ENCODE data around the gene SMIM33. TPM values are rescaled to one million over a fixed set of nuclear protein-coding genes. Genes with fewer than 3 reads are reported as not detected.

The SMIM33 gene
- total and polyA plus RNA-seq, 9 of the 15 experiments (the other 6 are each of a cell fraction or from before 2014, with no cell fraction given): not detected

DNA sequence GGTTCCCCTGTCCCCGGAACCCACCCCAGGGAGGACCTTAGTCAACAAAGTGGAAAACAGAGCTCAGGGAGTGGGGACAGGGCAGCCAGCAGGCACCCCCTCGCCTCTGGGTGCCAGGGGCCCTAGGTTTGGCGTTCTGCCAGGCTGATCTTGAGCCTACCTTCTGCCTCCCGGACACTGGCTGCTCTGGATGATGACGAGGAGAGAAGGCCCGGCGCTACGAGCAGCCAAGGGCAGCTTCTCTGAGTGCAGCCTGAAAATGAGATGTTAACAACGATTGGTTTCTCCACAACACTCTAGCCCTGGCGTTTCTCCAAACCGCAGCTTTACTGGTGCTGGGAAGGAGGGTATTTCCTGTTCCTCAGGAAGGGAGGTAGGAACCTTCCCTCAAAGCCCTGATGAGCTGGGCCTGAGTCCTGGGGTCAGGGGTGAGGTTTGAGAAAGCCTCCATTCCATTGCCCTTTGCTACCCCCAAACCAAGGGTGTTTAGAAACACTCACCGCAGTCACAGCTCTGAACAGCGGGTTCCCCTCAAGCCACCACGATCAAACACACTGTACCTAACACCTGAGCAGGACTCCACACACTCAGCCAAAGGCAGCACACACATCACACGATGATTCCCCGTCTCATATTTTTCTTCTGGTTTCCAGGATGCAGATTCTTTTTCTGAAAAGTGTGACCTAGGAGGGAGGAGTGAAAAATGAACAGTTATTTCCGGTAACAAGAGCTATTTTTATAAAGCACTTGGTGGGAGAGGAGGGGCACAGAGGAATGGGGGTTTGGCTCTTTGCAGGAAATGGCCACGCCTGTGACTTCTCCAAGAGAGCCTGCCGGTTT lies 11.5 kb downstream of the SMIM33 start, which contains the start of gene STING1 (continued):
- TF ChIP-seq, protein P1, sequence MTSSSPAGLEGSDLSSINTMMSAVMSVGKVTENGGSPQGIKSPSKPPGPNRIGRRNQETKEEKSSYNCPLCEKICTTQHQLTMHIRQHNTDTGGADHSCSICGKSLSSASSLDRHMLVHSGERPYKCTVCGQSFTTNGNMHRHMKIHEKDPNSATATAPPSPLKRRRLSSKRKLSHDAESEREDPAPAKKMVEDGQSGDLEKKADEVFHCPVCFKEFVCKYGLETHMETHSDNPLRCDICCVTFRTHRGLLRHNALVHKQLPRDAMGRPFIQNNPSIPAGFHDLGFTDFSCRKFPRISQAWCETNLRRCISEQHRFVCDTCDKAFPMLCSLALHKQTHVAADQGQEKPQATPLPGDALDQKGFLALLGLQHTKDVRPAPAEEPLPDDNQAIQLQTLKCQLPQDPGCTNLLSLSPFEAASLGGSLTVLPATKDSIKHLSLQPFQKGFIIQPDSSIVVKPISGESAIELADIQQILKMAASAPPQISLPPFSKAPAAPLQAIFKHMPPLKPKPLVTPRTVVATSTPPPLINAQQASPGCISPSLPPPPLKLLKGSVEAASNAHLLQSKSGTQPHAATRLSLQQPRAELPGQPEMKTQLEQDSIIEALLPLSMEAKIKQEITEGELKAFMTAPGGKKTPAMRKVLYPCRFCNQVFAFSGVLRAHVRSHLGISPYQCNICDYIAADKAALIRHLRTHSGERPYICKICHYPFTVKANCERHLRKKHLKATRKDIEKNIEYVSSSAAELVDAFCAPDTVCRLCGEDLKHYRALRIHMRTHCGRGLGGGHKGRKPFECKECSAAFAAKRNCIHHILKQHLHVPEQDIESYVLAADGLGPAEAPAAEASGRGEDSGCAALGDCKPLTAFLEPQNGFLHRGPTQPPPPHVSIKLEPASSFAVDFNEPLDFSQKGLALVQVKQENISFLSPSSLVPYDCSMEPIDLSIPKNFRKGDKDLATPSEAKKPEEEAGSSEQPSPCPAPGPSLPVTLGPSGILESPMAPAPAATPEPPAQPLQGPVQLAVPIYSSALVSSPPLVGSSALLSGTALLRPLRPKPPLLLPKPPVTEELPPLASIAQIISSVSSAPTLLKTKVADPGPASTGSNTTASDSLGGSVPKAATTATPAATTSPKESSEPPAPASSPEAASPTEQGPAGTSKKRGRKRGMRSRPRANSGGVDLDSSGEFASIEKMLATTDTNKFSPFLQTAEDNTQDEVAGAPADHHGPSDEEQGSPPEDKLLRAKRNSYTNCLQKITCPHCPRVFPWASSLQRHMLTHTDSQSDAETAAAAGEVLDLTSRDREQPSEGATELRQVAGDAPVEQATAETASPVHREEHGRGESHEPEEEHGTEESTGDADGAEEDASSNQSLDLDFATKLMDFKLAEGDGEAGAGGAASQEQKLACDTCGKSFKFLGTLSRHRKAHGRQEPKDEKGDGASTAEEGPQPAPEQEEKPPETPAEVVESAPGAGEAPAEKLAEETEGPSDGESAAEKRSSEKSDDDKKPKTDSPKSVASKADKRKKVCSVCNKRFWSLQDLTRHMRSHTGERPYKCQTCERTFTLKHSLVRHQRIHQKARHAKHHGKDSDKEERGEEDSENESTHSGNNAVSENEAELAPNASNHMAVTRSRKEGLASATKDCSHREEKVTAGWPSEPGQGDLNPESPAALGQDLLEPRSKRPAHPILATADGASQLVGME (CRISPR knock-in tag; IDR thresholded peaks at IDR 0.05): peak; percentile 86
- TF ChIP-seq ZNF197 (CRISPR knock-in tag; IDR thresholded peaks at IDR 0.05; ENCODE audit: low read depth) (0 out of 2 replicates have a peak, but pooled peaks have one; percentile 25), FOXK2 (conservative IDR thresholded peaks at IDR 0.05 in 1 of 2, IDR thresholded peaks at IDR 0.05 in 1 of 2; ENCODE audit: low read depth in 2 of 2) (peak; percentile 44 to 60; a peak in 3 of 4 replicates), ZNF24 (IDR thresholded peaks at IDR 0.05) (peak; percentile 36; the same call in 1 of the 2 replicates), SRSF1 (IDR thresholded peaks at IDR 0.05; ENCODE audit: low read depth, low read length) (no peak), EP400 (IDR thresholded peaks at IDR 0.05) (peak; percentile 61)
- TF ChIP-seq, protein P2, sequence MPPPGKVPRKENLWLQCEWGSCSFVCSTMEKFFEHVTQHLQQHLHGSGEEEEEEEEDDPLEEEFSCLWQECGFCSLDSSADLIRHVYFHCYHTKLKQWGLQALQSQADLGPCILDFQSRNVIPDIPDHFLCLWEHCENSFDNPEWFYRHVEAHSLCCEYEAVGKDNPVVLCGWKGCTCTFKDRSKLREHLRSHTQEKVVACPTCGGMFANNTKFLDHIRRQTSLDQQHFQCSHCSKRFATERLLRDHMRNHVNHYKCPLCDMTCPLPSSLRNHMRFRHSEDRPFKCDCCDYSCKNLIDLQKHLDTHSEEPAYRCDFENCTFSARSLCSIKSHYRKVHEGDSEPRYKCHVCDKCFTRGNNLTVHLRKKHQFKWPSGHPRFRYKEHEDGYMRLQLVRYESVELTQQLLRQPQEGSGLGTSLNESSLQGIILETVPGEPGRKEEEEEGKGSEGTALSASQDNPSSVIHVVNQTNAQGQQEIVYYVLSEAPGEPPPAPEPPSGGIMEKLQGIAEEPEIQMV (tag; conservative IDR thresholded peaks at IDR 0.05; ENCODE audit: low read depth): no peak
- TF ChIP-seq, protein P3, sequence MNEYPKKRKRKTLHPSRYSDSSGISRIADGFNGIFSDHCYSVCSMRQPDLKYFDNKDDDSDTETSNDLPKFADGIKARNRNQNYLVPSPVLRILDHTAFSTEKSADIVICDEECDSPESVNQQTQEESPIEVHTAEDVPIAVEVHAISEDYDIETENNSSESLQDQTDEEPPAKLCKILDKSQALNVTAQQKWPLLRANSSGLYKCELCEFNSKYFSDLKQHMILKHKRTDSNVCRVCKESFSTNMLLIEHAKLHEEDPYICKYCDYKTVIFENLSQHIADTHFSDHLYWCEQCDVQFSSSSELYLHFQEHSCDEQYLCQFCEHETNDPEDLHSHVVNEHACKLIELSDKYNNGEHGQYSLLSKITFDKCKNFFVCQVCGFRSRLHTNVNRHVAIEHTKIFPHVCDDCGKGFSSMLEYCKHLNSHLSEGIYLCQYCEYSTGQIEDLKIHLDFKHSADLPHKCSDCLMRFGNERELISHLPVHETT (CRISPR knock-in tag; conservative IDR thresholded peaks at IDR 0.05 in 1 of 2, IDR thresholded peaks at IDR 0.05 in 1 of 2): peak in 1 of 2 experiments; percentile 90; a peak in 2 of 4 replicates
- TF ChIP-seq, protein P4, sequence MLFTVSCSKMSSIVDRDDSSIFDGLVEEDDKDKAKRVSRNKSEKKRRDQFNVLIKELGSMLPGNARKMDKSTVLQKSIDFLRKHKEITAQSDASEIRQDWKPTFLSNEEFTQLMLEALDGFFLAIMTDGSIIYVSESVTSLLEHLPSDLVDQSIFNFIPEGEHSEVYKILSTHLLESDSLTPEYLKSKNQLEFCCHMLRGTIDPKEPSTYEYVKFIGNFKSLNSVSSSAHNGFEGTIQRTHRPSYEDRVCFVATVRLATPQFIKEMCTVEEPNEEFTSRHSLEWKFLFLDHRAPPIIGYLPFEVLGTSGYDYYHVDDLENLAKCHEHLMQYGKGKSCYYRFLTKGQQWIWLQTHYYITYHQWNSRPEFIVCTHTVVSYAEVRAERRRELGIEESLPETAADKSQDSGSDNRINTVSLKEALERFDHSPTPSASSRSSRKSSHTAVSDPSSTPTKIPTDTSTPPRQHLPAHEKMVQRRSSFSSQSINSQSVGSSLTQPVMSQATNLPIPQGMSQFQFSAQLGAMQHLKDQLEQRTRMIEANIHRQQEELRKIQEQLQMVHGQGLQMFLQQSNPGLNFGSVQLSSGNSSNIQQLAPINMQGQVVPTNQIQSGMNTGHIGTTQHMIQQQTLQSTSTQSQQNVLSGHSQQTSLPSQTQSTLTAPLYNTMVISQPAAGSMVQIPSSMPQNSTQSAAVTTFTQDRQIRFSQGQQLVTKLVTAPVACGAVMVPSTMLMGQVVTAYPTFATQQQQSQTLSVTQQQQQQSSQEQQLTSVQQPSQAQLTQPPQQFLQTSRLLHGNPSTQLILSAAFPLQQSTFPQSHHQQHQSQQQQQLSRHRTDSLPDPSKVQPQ (CRISPR knock-in tag; IDR thresholded peaks at IDR 0.05; ENCODE audit: borderline replicate concordance): no peak
- TF ChIP-seq, protein P5, sequence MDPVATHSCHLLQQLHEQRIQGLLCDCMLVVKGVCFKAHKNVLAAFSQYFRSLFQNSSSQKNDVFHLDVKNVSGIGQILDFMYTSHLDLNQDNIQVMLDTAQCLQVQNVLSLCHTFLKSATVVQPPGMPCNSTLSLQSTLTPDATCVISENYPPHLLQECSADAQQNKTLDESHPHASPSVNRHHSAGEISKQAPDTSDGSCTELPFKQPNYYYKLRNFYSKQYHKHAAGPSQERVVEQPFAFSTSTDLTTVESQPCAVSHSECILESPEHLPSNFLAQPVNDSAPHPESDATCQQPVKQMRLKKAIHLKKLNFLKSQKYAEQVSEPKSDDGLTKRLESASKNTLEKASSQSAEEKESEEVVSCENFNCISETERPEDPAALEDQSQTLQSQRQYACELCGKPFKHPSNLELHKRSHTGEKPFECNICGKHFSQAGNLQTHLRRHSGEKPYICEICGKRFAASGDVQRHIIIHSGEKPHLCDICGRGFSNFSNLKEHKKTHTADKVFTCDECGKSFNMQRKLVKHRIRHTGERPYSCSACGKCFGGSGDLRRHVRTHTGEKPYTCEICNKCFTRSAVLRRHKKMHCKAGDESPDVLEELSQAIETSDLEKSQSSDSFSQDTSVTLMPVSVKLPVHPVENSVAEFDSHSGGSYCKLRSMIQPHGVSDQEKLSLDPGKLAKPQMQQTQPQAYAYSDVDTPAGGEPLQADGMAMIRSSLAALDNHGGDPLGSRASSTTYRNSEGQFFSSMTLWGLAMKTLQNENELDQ (CRISPR knock-in tag; IDR thresholded peaks at IDR 0.05; ENCODE audit: borderline replicate concordance): no peak

Data from K562 (cell line).